Stimulated activated CD8-positive, alpha-beta memory T cell treated with anti-CD3 and anti-CD28 coated beads, Interleukin-4, amount 100 ng/mL, for 1 hour (primary cell): ENCODE measurements around the gene GALR2.
"Not testable (repeated sequence)": the region's sequence is repeated elsewhere in the genome, so short reads cannot be mapped to it uniquely, and the experiment has no call there.

Experiments used
- DNase-seq, 2 donors: peaks; one replicate each; pipeline ENCODE4 v3.0.0-alpha.2; 2020; ENCODE audit warnings: low read depth in 2 of 2, low spot score in 1 of 2

Gene GALR2

GRCh38 chr17:76049836-76050537, 24.6 kb upstream of the GALR2 start:
- no peak for DNase-seq

DNA sequence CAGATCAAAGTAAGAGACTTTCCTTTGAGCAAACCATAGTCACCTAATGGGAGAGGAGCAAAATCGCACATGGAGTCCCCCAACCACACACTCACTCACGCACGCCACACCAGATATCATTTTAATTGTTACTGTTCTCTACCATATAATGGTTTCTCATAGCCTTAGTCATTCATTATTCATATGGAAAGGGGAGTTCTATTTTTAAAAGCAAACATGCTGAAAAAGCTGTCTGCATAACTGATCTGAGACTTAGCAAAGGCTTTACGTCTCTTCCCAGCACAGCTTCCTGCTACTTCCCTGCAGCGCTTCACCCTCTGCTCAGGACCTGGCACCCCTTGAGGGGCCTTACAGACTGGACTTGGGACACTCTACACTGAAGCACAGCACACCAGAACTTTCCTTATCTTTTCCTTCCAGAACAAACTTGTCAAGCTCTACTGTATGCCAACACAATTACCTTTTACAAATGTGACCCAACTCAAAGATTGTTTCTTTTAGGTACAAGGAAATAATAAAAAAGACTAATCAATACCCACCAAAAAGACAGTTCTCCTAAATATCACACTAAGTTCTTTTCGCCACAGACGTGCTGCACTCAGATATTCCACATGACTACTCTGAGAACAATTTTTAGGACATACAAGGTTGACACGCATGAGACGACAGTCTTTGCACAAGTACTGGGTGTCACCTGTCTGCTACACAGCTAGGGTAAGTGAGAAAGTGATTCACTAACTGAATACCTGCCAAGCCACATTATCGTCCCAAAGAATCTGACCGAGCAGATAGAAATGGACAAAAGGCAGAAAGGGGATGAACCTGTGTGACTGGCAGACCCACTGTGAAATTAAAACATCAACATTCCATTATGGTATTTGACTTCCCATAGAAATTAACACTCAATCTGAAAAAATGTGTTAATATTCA, 23.8 kb upstream of the GALR2 start:
- no peak for DNase-seq

DNA sequence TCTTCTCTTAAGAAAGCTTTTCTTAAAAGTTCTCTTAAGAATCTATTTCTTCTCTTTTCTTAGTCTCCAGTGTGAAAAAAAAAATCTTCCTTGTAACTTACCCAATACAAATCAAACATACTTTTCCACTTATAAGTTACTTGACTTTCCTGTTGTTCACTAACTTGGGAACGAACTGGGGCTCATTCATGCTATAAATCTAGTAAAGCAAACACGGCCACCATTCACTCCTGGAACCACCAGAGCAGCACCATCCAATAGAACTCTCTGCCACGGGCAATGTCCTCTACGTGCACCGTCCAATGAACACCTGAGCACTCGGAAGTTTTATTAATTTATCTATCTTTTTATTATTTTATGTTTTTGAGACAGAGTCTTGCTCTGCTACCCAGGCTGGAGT, 23.0 kb upstream of the GALR2 start:
- DNase-seq, result no peak

DNA sequence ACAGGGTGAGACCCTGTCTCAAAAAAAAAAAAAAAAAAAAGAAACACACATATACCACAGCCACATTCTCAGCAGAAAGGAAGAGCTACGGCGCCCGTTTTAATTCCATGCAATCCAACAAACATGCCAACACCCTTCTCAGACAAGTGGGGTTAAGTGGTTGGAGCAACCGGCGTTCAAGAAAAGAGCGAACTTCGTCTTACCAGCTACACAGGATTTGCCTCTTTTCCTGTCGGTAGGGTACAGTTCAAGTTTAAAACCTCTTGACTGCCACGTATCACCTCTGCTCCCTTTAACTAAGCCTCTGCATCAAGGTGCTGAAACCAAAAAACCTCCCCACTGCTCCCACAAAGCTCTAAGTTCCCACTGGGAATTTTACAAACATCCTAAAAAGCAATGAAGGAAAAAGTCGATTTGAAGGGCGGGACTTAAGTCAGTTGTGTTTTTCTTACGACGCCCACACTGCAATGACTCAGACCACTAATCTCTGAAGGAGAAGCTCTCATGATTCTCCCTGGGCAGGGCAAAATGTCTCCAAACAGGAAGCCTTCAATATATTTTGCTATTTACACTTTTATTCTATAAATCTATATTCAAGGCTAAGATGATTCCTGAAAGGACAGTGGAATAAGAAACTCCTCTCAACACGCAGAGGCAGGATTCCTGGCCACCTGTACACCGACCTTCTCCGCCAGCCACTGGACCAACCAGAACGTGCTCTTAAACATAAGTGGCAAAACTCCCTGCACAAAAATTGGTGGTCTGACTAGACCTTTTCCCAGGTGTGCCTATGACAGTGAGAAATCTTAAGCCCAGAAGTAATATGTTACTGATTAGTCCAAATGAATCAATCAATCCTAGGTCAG, 21.1 kb upstream of the GALR2 start:
- DNase-seq, result no peak

- no peak for DNase-seq
Observed at GRCh38 chr17:76054112-76054476, 20.5 kb upstream of the GALR2 start.

- no peak for DNase-seq
Observed at GRCh38 chr17:76056882-76057281, 17.7 kb upstream of the GALR2 start.

DNA sequence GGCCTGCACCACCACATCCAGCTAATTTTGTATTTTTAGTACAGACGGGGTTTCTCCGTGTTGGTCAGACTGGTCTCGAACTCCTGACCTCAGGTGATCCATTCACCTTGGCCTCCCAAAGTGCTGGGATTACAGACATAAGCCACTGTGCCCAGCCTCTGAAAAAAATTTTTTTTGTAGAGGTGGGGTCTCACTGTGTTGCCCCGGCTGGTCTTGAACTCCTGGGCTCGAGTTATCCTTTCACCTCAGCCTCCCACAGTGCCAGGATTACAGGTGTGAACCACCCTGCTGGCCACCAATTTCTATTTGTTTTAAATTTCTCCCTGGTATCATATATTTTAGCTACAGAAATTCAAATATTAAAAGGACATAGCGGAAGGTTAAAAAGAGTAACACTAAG, 16.3 kb upstream of the GALR2 start:
- not testable (repeated sequence) for DNase-seq

GRCh38 chr17:76063875-76064546, 10.6 kb upstream of the GALR2 start:
- no peak for DNase-seq

DNA sequence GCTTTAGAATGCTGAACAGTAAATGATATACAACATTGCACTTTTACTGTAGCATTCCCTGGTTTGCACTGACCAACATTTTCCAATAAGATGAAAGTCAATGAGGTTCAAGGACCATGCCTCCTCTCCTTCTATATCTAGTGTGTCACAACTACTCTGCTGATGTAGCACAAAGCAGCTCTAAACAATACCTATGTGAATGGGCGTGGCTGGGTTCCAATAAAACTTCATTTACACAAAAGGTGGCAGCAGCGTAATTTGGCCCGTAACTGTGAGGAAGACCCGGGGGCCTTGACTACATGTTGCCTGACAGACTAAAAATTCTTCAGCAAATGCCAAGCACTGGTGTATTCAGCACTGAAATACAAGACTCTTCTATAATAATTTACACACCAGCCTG, 8.8 kb upstream of the GALR2 start:
- DNase-seq, result no peak

DNA sequence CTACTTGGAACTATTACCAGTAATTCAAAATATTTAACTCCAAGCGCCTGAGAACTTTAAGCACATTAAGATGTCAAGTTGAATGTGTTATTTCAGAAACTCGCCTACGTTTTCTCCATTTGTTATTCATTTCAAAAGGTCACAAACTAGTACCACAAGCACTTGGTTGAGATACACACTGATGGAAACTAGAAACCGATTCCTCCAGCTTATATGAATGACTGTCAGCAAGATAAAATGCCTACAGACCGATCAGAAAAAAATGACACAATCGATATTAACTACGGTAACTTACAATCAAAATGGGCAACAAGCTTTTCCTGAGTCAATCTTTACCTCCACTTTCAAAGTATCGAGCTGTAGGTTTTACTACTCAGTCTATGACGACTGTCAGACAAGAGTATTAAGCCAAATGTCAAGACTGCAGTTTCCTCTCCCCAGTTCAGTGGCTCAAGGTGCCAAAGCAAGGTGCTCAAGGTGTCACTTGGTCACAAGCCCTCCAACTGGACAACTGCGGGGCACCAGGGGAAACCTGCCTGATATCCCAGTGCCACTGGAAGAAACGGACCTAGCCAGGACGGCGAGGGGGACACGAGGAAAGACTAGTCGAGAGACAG, 2.9 kb upstream of the GALR2 start:
- DNase-seq, result no peak

GRCh38 chr17:76072148-76072858, 2.3 kb upstream of the GALR2 start, which contains the start of gene SRP68:
Gene SRP68, minus strand, starts transcription at chr17:76072517. Its CDS starts 26 bp downstream, at chr17:76072491.
- DNase-seq, result peak; percentile 62 to 75

- DNase-seq, result no peak
Observed at GRCh38 chr17:76075364-76076145, 974 bp downstream of the GALR2 start.

- no peak for DNase-seq
Observed at GRCh38 chr17:76076146-76076764, 1.7 kb downstream of the GALR2 start.

- no peak for DNase-seq
Observed at GRCh38 chr17:76076765-76077583, 2.4 kb downstream of the GALR2 start.

GRCh38 chr17:76077584-76078110, 3.1 kb downstream of the GALR2 start:
- DNase-seq, result no peak

GRCh38 chr17:76078370-76078769, 3.8 kb downstream of the GALR2 start:
- not testable (repeated sequence) for DNase-seq

- DNase-seq, result no peak
Observed at GRCh38 chr17:76078860-76079534, 4.4 kb downstream of the GALR2 start, which contains the start of gene ZACN. Gene ZACN, plus strand, starts transcription at chr17:76079182. Its CDS starts 83 bp downstream, at chr17:76079265.
